Heart right ventricle (tissue), 16 donors: ENCODE data around the gene SLC44A2. TPM values are rescaled to one million over a fixed set of nuclear protein-coding genes. Genes with fewer than 3 reads are reported as not detected.

Experiments used
- ATAC-seq, 8 donors: fragments of 200-7000 bp; cut with Tn5 transposase; one replicate each; pipeline ENCODE4 v1.9.1; 2020; ENCODE audit warnings: mild to moderate bottlenecking in 8 of 8, moderate library complexity in 8 of 8, moderate number of reproducible peaks in 1 of 8
- DNase-seq, 2 donors: peaks; one replicate each; pipeline ENCODE4 v3.0.0-alpha.2; 2020
- H3K27ac ChIP-seq, 10 donors: fragments of 200-600 bp; sonication (generic) in 2 of 10; one replicate each; pipeline versions ENCODE4 v1.5.0 to v1.8.0; 2020 to 2022; ENCODE audit warnings: mild to moderate bottlenecking in 3 of 10
- H3K27me3 ChIP-seq, 7 donors: fragments of 200-600 bp; one replicate each; pipeline ENCODE4 v1.8.0; 2021 to 2022; ENCODE audit warnings: mild to moderate bottlenecking in 2 of 7
- H3K36me3 ChIP-seq, 9 donors: fragments of 200-600 bp; sonication (generic) in 1 of 9; one replicate each; pipeline versions ENCODE4 v1.5.0 to v1.8.0; 2020 to 2022; ENCODE audit warnings: mild to moderate bottlenecking in 2 of 9
- H3K4me1 ChIP-seq, 9 donors: fragments of 200-600 bp; sonication (generic) in 1 of 9; one replicate each; pipeline versions ENCODE4 v1.5.0 to v1.8.0; 2020 to 2022; ENCODE audit warnings: mild to moderate bottlenecking in 4 of 9
- H3K4me3 ChIP-seq, 10 donors: fragments of 200-600 bp; sonication (generic) in 2 of 10; one replicate each; pipeline versions ENCODE4 v1.5.0 to v1.8.0; 2020 to 2022; ENCODE audit warnings: mild to moderate bottlenecking in 7 of 10, moderate library complexity in 2 of 10
- H3K9me3 ChIP-seq, 11 donors: fragments of 200-600 bp in 10 of 11; sonication (generic) in 2 of 11; one replicate each; pipeline versions ENCODE4 v1.5.0 to v1.8.0; 2013 to 2022; ENCODE audit warnings: mild to moderate bottlenecking in 2 of 11, control low read depth in 1 of 11, moderate library complexity in 1 of 11
- CTCF ChIP-seq, 9 donors: fragments of 200-600 bp; sonication (generic) in 2 of 9; IDR thresholded peaks; one replicate each; pipeline versions ENCODE4 v1.5.0 to v1.8.0; 2021 to 2022; ENCODE audit warnings: antibody characterized with exemption in 9 of 9, mild to moderate bottlenecking in 5 of 9, moderate library complexity in 1 of 9
- WGBS, 2 donors: extraction: QIAGEN DNeasy Blood & Tissue Kit; methylation state at CpG; one replicate each; pipeline ENCODE4 v1.1.7; 2013; ENCODE audit warnings: inconsistent platforms in 1 of 2; 5-methylcytosine and 5-hydroxymethylcytosine counted together
- intact Hi-C, 10 donors: fragments of 100-400 bp; cut with DNase I; formaldehyde crosslinking; loops; one replicate each; pipeline versions ENCODE4 v1.11.1 to v1.14.2; 2022
- long read RNA-seq, 3 donors: library from polyadenylated mRNA; unstranded; transcript quantifications; one replicate each; pipeline ENCODE4 v2.0.0, GENCODE V29; 2020 to 2021
- polyA plus RNA-seq, 2 donors: library from polyadenylated mRNA; stranded (reverse); fragments of 200-250 nt; gene quantifications; one replicate each; pipeline ENCODE4 v1.2.3, GENCODE V29; 2013
- total RNA-seq, 10 donors: library from RNA; stranded (reverse); fragmentation: NEBNext Ultra II Directional in 3 of 10; extraction: Animal tissue kit (Norgen Biotek cat#: 25700) in 3 of 10; gene quantifications; one replicate each; pipeline versions ENCODE4 v1.2.1 to v1.2.4, GENCODE V29; 2021 to 2023
- donor health status: Arrhythmogenic right ventricular cardiomyopathy.
- donor health status: ischemic (EF 13 %, LVEDD 7.1; RV severe dilation, severe dysfunction).
- donor health status: healthy with polysubstance abuse.
- donor health status: DM: no; HTN: yes; CAD: no.
- donor health status: DM: no; HTN: no; CAD: no.
- donor health status: ischemic (EF 25% LVEDD 6.9; RV normal size, moderate dysfunction).
- donor health status: ischemic (EF 25% LVEDD 5.7; RV mildly dilated, moderate dysfunction).
- donor health status: healthy.
- donor health status: DM: yes; HTN: yes; CAD: no.
- donor health status: Ischemic cardiomyopathy.
- donor health status: ischemic (EF 35%, LVEDD 5.7; RV mildly dilated, moderate dysfunction).
- donor health status: nonischemic (EF 11% LVEDD 7.7; RV severe dilation, severe dysfunction).
- donor health status: DM: yes; HTN: yes; CAD: no.
- donor health status: PGD.
- donor health status: ischemic (EF 29% LVEDD 5.4; RV normal size, mild dysfunction).
- donor health status: nonischemic (EF 23%, LVEDD 6.1; RV moderate dilation, normal function).

The SLC44A2 gene
- 100 to 1,000 TPM in 4 of 10 donors, 10 to 100 TPM in 6; 82.5 to 114 (median 96.7) TPM for total RNA-seq
- polyA plus RNA-seq = 10 to 100 TPM; 56.2 to 65.8 TPM
- long read RNA-seq, donor 1, transcript SLC44A2-202 (22 exons, 3,301 nt) = major isoform, 33 of 124 reads
- long read RNA-seq, donor 1, partial matches to known transcripts = 43 of 124 reads
- long read RNA-seq, donor 1, other reads (novel, unspliced or antisense) = 41 of 124 reads
- long read RNA-seq, donor 2, transcript SLC44A2-203 (22 exons, 3,784 nt) = minor isoform, 5 of 178 reads
- long read RNA-seq, donor 2, transcript SLC44A2-202 (22 exons, 3,301 nt) = major isoform, 35 of 178 reads
- long read RNA-seq, donor 2, transcript SLC44A2-201 (22 exons, 3,671 nt) = minor isoform, 5 of 178 reads
- long read RNA-seq, donor 2, partial matches to known transcripts = 73 of 178 reads
- long read RNA-seq, donor 2, other reads (novel, unspliced or antisense) = 58 of 178 reads
- long read RNA-seq, donor 3, transcript SLC44A2-201 (22 exons, 3,671 nt) = minor isoform, 9 of 225 reads
- long read RNA-seq, donor 3, transcript SLC44A2-203 (22 exons, 3,784 nt) = minor isoform, 8 of 225 reads
- long read RNA-seq, donor 3, transcript SLC44A2-202 (22 exons, 3,301 nt) = major isoform, 61 of 225 reads
- long read RNA-seq, donor 3, partial matches to known transcripts = 95 of 225 reads
- long read RNA-seq, donor 3, other reads (novel, unspliced or antisense) = 52 of 225 reads

GRCh38 chr19:10625003-10625761 lies at the start of gene SLC44A2:
Gene SLC44A2 (plus strand): TSS chr19:10625553. CDS start chr19:10625634, 81 bp downstream.
- WGBS, 2 donors = 5 to 12% methylated on average over 50 to 53 of the region's 53 CpGs
- peak; percentile 84 for DNase-seq
- TF ChIP-seq CTCF (IDR thresholded peaks at IDR 0.05) = no peak

GRCh38 chr19:10577951-10578350 lies 47.4 kb upstream of the SLC44A2 start:
- no peaks in the 10 kb centered on the region for H3K9me3 ChIP-seq
- no peak for TF ChIP-seq CTCF (IDR thresholded peaks at IDR 0.05)
- H3K4me1 ChIP-seq = peaks cover 0 to 6% (median 0%) of the 10 kb centered on the region in 9 donors
- DNase-seq (no peak), ATAC-seq (no peak)
- 82 to 95% methylated on average over 6 of the region's 6 CpGs for WGBS, 2 donors
- intact Hi-C loops = loop anchor here in 3 of 10 donors (10.0 kb wide), 1 partner anchor 173 kb away; the partner anchor contains the start of gene CDC37 (in 3 of the 3)
- H3K27me3 ChIP-seq = peaks cover 0 to 5% (median 0%) of the 10 kb centered on the region in 7 donors
- H3K36me3 ChIP-seq = no peaks in the 10 kb centered on the region
- no peak overlapping the region for H3K27ac ChIP-seq
- no peak overlapping the region for H3K4me3 ChIP-seq

More at GRCh38 chr19:10625003-10625761, at the start of gene SLC44A2:
- H3K27me3 ChIP-seq = no peaks in the 10 kb centered on the region
- H3K9me3 ChIP-seq = no peaks in the 10 kb centered on the region
- H3K27ac ChIP-seq = peak within 1 kb of the TSS; percentile 67 to 91 (median 81)
- peaks cover 5 to 44% (median 18%) of the 10 kb centered on the region in 9 donors for H3K4me1 ChIP-seq
- H3K4me3 ChIP-seq = peak within 1 kb of the TSS; percentile 4 to 70 (median 62)
- ATAC-seq = peak; percentile 96 to 98 (median 98)
- H3K36me3 ChIP-seq = peaks cover 0 to 39% (median 14%) of the 10 kb centered on the region in 9 donors
- intact Hi-C loops = loop anchor here in 1 of 10 donors (1.0 kb wide), 1 partner anchor 12 kb away; no protein-coding TSS in a partner anchor

- ATAC-seq = peak; percentile 74 to 93 (median 86)
- Histone ChIP-seq H3K27ac (no peak overlapping the region), H3K4me1 (peaks cover 0 to 13% (median 0%) of the 10 kb centered on the region in 9 donors), H3K9me3 (no peaks in the 10 kb centered on the region), H3K36me3 (no peaks in the 10 kb centered on the region), H3K4me3 (peak overlapping the region in 4 of 10 donors; percentile 11 to 26 (median 18)), H3K27me3 (peaks cover 0 to 5% (median 0%) of the 10 kb centered on the region in 7 donors)
- peak; percentile 97 to 100 (median 98) for TF ChIP-seq CTCF (IDR thresholded peaks at IDR 0.05)
- peak; percentile 84 to 88 for DNase-seq
- intact Hi-C loops = loop anchor here (1.0 to 10.0 kb wide), 6 partner anchors 63 to 214 kb away; partner anchors contain the start of gene QTRT1 (in 2 of the 10)
- WGBS, 2 donors = 22% methylated on average over 31 of the region's 31 CpGs
Observed at GRCh38 chr19:10580979-10581631, 44.2 kb upstream of the SLC44A2 start.
